Sigmoid colon (tissue), 4 donors: ENCODE measurements around the gene SLC4A7.
A peak's percentile ranks its signal among the peaks of the same experiment; 100 is the strongest.

Experiments used
- EP300 ChIP-seq, 4 donors: sonication (generic); formaldehyde crosslinking; IDR thresholded peaks; one replicate each; pipeline ENCODE4 v1.6.1; 2017; ENCODE audit warnings: antibody characterized with exemption in 4 of 4
- POLR2A ChIP-seq, 2 donors: fragments of 450-650 bp; IDR thresholded peaks; one replicate each; pipeline ENCODE4 v1.6.1; 2016; ENCODE audit warnings: antibody characterized with exemption in 2 of 2, mild to moderate bottlenecking in 2 of 2, moderate library complexity in 2 of 2
- POLR2AphosphoS5 ChIP-seq, 4 donors: sonication (generic); formaldehyde crosslinking; IDR thresholded peaks; one replicate each; pipeline ENCODE4 v1.6.1; 2017; ENCODE audit warnings: antibody characterized with exemption in 4 of 4
- TF ChIP-seq, protein P1 (sequence below), 4 experiments: fragments of 450-650 bp in 3 of 4; fragments of 200-600 bp in 1 of 4; IDR thresholded peaks; one replicate each; pipeline ENCODE4 v1.5.1; 2016 to 2019; ENCODE audit warnings: antibody characterized with exemption in 4 of 4, mild to moderate bottlenecking in 3 of 4, moderate library complexity in 2 of 4

DNA sequence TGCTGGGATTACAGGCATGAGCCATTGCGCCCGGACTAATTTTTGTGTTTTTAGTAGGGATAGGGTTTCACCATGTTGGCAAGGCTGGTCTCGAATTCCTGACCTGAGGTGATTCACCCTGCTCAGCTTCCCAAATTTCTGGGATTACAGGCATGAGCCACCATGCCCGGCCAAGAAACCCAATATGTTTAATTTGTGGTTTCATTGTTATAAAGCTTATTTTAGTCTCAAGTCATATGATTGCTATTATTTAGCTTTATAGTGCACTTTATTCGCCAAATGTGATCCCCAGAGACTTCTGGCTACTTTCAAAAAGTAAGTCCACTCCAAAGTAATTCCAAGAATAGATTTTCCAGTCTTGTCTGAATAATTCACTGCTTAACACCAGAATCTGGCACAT is 19.3 kb upstream of the SLC4A7 start:
- TF ChIP-seq, protein P1, sequence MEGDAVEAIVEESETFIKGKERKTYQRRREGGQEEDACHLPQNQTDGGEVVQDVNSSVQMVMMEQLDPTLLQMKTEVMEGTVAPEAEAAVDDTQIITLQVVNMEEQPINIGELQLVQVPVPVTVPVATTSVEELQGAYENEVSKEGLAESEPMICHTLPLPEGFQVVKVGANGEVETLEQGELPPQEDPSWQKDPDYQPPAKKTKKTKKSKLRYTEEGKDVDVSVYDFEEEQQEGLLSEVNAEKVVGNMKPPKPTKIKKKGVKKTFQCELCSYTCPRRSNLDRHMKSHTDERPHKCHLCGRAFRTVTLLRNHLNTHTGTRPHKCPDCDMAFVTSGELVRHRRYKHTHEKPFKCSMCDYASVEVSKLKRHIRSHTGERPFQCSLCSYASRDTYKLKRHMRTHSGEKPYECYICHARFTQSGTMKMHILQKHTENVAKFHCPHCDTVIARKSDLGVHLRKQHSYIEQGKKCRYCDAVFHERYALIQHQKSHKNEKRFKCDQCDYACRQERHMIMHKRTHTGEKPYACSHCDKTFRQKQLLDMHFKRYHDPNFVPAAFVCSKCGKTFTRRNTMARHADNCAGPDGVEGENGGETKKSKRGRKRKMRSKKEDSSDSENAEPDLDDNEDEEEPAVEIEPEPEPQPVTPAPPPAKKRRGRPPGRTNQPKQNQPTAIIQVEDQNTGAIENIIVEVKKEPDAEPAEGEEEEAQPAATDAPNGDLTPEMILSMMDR (IDR thresholded peaks at IDR 0.05), result no peak
- TF ChIP-seq POLR2A (IDR thresholded peaks at IDR 0.05) (no peak), EP300 (IDR thresholded peaks at IDR 0.05) (peak in 2 of 4 donors; percentile 11 to 71), POLR2AphosphoS5 (IDR thresholded peaks at IDR 0.05) (peak; percentile 28 to 78 (median 43))
